ENCODE results near the gene FBXL7. TPM values are rescaled to one million over a fixed set of nuclear protein-coding genes. Genes with fewer than 3 reads are reported as not detected.

Gene FBXL7
- total and polyA plus RNA-seq, 2 experiments from 2014 or later, result 3.2 to 7.5 TPM

DNA sequence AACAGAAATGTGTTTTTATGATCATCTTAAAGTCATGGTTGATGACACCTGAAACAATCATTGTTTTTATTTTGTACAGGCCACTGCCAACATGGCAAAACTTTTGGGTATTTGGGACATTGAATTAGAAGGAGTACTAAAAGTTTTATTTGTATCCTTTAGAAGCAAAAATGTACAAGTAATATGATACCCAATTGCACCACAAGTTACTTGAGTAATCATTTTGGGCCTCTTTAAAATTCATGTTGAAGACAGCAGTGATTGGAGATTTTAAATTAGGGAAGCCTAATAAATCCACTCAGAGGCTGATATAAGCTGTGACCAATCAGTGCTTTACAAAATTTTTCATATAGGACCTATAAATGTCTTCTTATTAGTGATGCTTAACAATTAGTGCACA is 466.7 kb downstream of the FBXL7 start:
- H3K36me3 ChIP-seq (ENCODE audit: low read depth), result no peaks in the 10 kb centered on the region
- no peak overlapping the region for H3K9ac ChIP-seq
- 0 out of 2 replicates have a peak, but pooled peaks cover 8% of the 10 kb centered on the region for H3F3A ChIP-seq (ENCODE audit: insufficient read depth)
- H2AFZ ChIP-seq, result no peak overlapping the region
- no peaks in the 10 kb centered on the region for H3K79me2 ChIP-seq (ENCODE audit: insufficient read depth)
- no peaks in the 10 kb centered on the region for H3K9me2 ChIP-seq (ENCODE audit: insufficient read depth)
- H3K4me3 ChIP-seq, result no peak overlapping the region
- no peak overlapping the region for H3K27ac ChIP-seq
- in situ Hi-C loops (cut with MboI), result no loop called here
- H4K20me1 ChIP-seq (ENCODE audit: insufficient read depth), result no peaks in the 10 kb centered on the region
- DNase-seq, result peak; percentile 14
- H3K4me2 ChIP-seq (ENCODE audit: unreplicated experiment), result no peak overlapping the region
- H3K9me3 ChIP-seq (ENCODE audit: low read depth), result no peaks in the 10 kb centered on the region
- H3K27me3 ChIP-seq (replicated peaks; ENCODE audit: insufficient read depth), result no peaks in the 10 kb centered on the region
- TF ChIP-seq EZH2phosphoT487 (IDR thresholded peaks at IDR 0.05; ENCODE audit: insufficient read depth, low read depth), result no peak
- H3K4me1 ChIP-seq (ENCODE audit: insufficient read depth), result 0 out of 2 replicates have a peak, but pooled peaks cover 8% of the 10 kb centered on the region

DNA sequence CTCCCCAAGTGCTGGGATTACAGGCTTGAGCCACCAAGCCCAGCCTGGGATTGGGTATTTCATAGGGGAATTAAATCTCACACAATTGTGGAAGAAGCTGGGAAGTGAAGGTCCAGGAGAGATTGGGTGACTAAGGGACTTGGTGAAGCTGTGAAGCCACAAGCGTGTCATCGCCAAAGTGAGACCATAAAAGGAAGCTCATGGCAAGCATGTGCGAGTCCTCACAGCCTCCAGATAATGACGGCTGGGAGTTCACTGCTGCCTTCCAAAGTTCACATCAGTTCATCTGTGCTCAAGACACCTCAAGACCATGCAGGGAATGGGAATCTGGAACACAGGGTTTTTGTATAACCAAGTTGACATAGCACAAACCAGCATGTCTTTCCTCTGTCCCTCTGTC is 469.0 kb downstream of the FBXL7 start:
- WGBS, 2 experiments (ENCODE audit: low coverage in 1 of 2, low lambda C conversion rate in 2 of 2, missing lambda C conversion rate in 2 of 2), result 52 to 59% methylated on average over 4 of the region's 4 CpGs
- H3F3A ChIP-seq (ENCODE audit: insufficient read depth), result 0 out of 2 replicates have a peak, but pooled peaks cover 8% of the 10 kb centered on the region
- H3K79me2 ChIP-seq (ENCODE audit: insufficient read depth), result no peaks in the 10 kb centered on the region
- H3K27me3 ChIP-seq (replicated peaks; ENCODE audit: insufficient read depth), result no peaks in the 10 kb centered on the region
- H3K27ac ChIP-seq, result no peak overlapping the region
- H3K9me3 ChIP-seq (ENCODE audit: low read depth), result no peaks in the 10 kb centered on the region
- no peak overlapping the region for H2AFZ ChIP-seq
- TF ChIP-seq EZH2 (IDR thresholded peaks at IDR 0.05; ENCODE audit: insufficient read depth, poor library complexity, severe bottlenecking) (no peak), EZH2phosphoT487 (IDR thresholded peaks at IDR 0.05; ENCODE audit: insufficient read depth, low read depth) (no peak)
- no peak overlapping the region for H3K9ac ChIP-seq
- no peaks in the 10 kb centered on the region for H3K9me2 ChIP-seq (ENCODE audit: insufficient read depth)
- in situ Hi-C loops (cut with MboI), result no loop called here
- peak; percentile 26 for DNase-seq
- H3K4me2 ChIP-seq (ENCODE audit: unreplicated experiment), result no peak overlapping the region
- H3K4me3 ChIP-seq, result no peak overlapping the region
- 0 out of 2 replicates have a peak, but pooled peaks cover 8% of the 10 kb centered on the region for H3K4me1 ChIP-seq (ENCODE audit: insufficient read depth)
- no peaks in the 10 kb centered on the region for H4K20me1 ChIP-seq (ENCODE audit: insufficient read depth)
- H3K36me3 ChIP-seq (ENCODE audit: low read depth), result no peaks in the 10 kb centered on the region

DNA sequence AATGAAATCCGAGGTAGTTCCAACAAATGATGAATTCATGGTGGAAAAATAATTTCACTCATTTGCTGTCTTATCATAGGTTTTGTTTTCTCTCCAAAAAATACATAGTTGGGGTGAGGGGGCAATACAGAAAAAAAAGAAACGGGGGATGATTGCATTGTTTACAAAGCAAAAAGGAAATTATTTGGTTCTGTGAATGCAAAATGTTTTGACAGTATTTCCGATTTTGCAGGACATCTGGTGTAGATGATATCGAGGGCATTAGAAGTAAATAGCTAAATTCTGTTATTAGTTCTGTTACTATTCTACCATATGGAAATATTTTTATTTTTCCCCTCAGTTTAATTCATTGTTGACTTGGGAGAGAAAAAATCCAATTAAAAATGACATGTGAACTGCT is 477.9 kb downstream of the FBXL7 start:
- no peaks in the 10 kb centered on the region for H3K36me3 ChIP-seq (ENCODE audit: low read depth)
- no peak overlapping the region for H3K27ac ChIP-seq
- TF ChIP-seq EZH2phosphoT487 (IDR thresholded peaks at IDR 0.05; ENCODE audit: insufficient read depth, low read depth), result no peak
- TF ChIP-seq EZH2 (IDR thresholded peaks at IDR 0.05; ENCODE audit: insufficient read depth, poor library complexity, severe bottlenecking), result no peak
- WGBS, 2 experiments (ENCODE audit: low coverage in 1 of 2, low lambda C conversion rate in 2 of 2, missing lambda C conversion rate in 2 of 2), result 29 to 34% methylated on average over 4 of the region's 4 CpGs
- H3K9me3 ChIP-seq (ENCODE audit: low read depth), result no peaks in the 10 kb centered on the region
- no peaks in the 10 kb centered on the region for H3K27me3 ChIP-seq (replicated peaks; ENCODE audit: insufficient read depth)
- in situ Hi-C loops (cut with MboI), result loop anchor here (25.0 kb wide), 1 partner anchor 516 kb away; no protein-coding TSS in a partner anchor
- DNase-seq, result no peak
- H3K4me1 ChIP-seq (ENCODE audit: insufficient read depth), result no peaks in the 10 kb centered on the region
- no peaks in the 10 kb centered on the region for H3F3A ChIP-seq (ENCODE audit: insufficient read depth)
- no peaks in the 10 kb centered on the region for H3K79me2 ChIP-seq (ENCODE audit: insufficient read depth)
- no peaks in the 10 kb centered on the region for H4K20me1 ChIP-seq (ENCODE audit: insufficient read depth)
- H3K4me2 ChIP-seq (ENCODE audit: unreplicated experiment), result no peak overlapping the region
- no peaks in the 10 kb centered on the region for H3K9me2 ChIP-seq (ENCODE audit: insufficient read depth)
- no peak overlapping the region for H2AFZ ChIP-seq
- H3K4me3 ChIP-seq, result no peak overlapping the region
- H3K9ac ChIP-seq, result no peak overlapping the region

GRCh38 chr5:15980835-15981234 is 480.9 kb downstream of the FBXL7 start:
- no peaks in the 10 kb centered on the region for H3F3A ChIP-seq (ENCODE audit: insufficient read depth)
- no peak overlapping the region for H3K27ac ChIP-seq
- H3K4me1 ChIP-seq (ENCODE audit: insufficient read depth), result no peaks in the 10 kb centered on the region
- no peak for DNase-seq
- H3K79me2 ChIP-seq (ENCODE audit: insufficient read depth), result no peaks in the 10 kb centered on the region
- H3K27me3 ChIP-seq (replicated peaks; ENCODE audit: insufficient read depth), result no peaks in the 10 kb centered on the region
- 78 to 80% methylated on average over 2 of the region's 2 CpGs for WGBS, 2 experiments (ENCODE audit: low coverage in 1 of 2, low lambda C conversion rate in 2 of 2, missing lambda C conversion rate in 2 of 2)
- no peak overlapping the region for H2AFZ ChIP-seq
- H3K4me3 ChIP-seq, result no peak overlapping the region
- H3K36me3 ChIP-seq (ENCODE audit: low read depth), result no peaks in the 10 kb centered on the region
- H3K9me2 ChIP-seq (ENCODE audit: insufficient read depth), result no peaks in the 10 kb centered on the region
- no peaks in the 10 kb centered on the region for H4K20me1 ChIP-seq (ENCODE audit: insufficient read depth)
- H3K9ac ChIP-seq, result no peak overlapping the region
- in situ Hi-C loops (cut with MboI), result loop anchor here (25.0 kb wide), 1 partner anchor 519 kb away; no protein-coding TSS in a partner anchor
- TF ChIP-seq EZH2 (IDR thresholded peaks at IDR 0.05; ENCODE audit: insufficient read depth, poor library complexity, severe bottlenecking) (no peak), EZH2phosphoT487 (IDR thresholded peaks at IDR 0.05; ENCODE audit: insufficient read depth, low read depth) (no peak)
- H3K4me2 ChIP-seq (ENCODE audit: unreplicated experiment), result no peak overlapping the region
- no peaks in the 10 kb centered on the region for H3K9me3 ChIP-seq (ENCODE audit: low read depth)

GRCh38 chr5:15983392-15983791 is 483.4 kb downstream of the FBXL7 start:
- Histone ChIP-seq H3K4me2 (ENCODE audit: unreplicated experiment) (no peak overlapping the region), H3F3A (ENCODE audit: insufficient read depth) (no peaks in the 10 kb centered on the region), H3K27ac (no peak overlapping the region), H3K9me3 (ENCODE audit: low read depth) (no peaks in the 10 kb centered on the region), H3K4me1 (ENCODE audit: insufficient read depth) (no peaks in the 10 kb centered on the region), H3K36me3 (ENCODE audit: low read depth) (no peaks in the 10 kb centered on the region), H3K79me2 (ENCODE audit: insufficient read depth) (no peaks in the 10 kb centered on the region), H3K9ac (no peak overlapping the region), H3K4me3 (no peak overlapping the region), H3K27me3 (replicated peaks; ENCODE audit: insufficient read depth) (no peaks in the 10 kb centered on the region), H2AFZ (no peak overlapping the region), H3K9me2 (ENCODE audit: insufficient read depth) (no peaks in the 10 kb centered on the region), H4K20me1 (ENCODE audit: insufficient read depth) (no peaks in the 10 kb centered on the region)
- in situ Hi-C loops (cut with MboI), result loop anchor here (25.0 kb wide), 1 partner anchor 521 kb away; no protein-coding TSS in a partner anchor
- WGBS, 2 experiments (ENCODE audit: low coverage in 1 of 2, low lambda C conversion rate in 2 of 2, missing lambda C conversion rate in 2 of 2), result 15 to 44% methylated on average over 1 of the region's 1 CpG
- no peak for DNase-seq
- TF ChIP-seq EZH2phosphoT487 (IDR thresholded peaks at IDR 0.05; ENCODE audit: insufficient read depth, low read depth) (no peak), EZH2 (IDR thresholded peaks at IDR 0.05; ENCODE audit: insufficient read depth, poor library complexity, severe bottlenecking) (no peak)

MicroRNAs within 50 kb of the gene (microRNA counts, 767-probe panel; counts per million panel counts)
- microRNA hsa-miR-887, result 447 counts per million, percentile 86 among the panel's probes with 10 or more counts

Small RNA genes within 50 kb of the gene (microRNA-seq; reads per million reads assigned to microRNA genes)
- 266 reads per million, percentile 63 among the genes with 10 or more reads in this experiment for gene MIR887 (ENCODE audit: borderline number of aligned reads)

Small RNA genes within 50 kb of the gene (small RNA-seq; reads per million reads assigned to genes)
- gene MIR887 (ENCODE audit: low read depth, low replicate concordance), result 0.99 reads per million, percentile 42 among the genes with 10 or more reads in this experiment

All from GM23248 (cell line).